PC-3 (cell line): ENCODE measurements around the gene MRPL43.

Experiments used
- EZH2phosphoT487 ChIP-seq: fragments of 300-600 bp; sonication (generic); IDR thresholded peaks from 2 replicates; pipeline ENCODE4 v1.6.1; 2018; ENCODE audit warnings: mild to moderate bottlenecking, antibody characterized with exemption, low read length, borderline replicate concordance
- TF ChIP-seq, protein P1 (sequence below): fragments of 300-600 bp; sonication (generic); conservative IDR thresholded peaks from 2 replicates; pipeline ENCODE4 v1.5.1; 2017; ENCODE audit warnings: antibody characterized with exemption, low read depth, mild to moderate bottlenecking, low read length

GRCh38 chr10:100942229-100942628 is 45.1 kb downstream of the MRPL43 start:
- TF ChIP-seq EZH2phosphoT487, result no peak
- TF ChIP-seq, protein P1, sequence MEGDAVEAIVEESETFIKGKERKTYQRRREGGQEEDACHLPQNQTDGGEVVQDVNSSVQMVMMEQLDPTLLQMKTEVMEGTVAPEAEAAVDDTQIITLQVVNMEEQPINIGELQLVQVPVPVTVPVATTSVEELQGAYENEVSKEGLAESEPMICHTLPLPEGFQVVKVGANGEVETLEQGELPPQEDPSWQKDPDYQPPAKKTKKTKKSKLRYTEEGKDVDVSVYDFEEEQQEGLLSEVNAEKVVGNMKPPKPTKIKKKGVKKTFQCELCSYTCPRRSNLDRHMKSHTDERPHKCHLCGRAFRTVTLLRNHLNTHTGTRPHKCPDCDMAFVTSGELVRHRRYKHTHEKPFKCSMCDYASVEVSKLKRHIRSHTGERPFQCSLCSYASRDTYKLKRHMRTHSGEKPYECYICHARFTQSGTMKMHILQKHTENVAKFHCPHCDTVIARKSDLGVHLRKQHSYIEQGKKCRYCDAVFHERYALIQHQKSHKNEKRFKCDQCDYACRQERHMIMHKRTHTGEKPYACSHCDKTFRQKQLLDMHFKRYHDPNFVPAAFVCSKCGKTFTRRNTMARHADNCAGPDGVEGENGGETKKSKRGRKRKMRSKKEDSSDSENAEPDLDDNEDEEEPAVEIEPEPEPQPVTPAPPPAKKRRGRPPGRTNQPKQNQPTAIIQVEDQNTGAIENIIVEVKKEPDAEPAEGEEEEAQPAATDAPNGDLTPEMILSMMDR, result no peak
